Cardiac fibroblast (primary cell): Measurements from ENCODE around the gene GFRA1.

Source experiments
- DNase-seq, 2 donors: peaks; one replicate each; pipeline versions ENCODE4 v3.0.0 to v3.0.0-alpha.2; 2010; ENCODE audit warnings: low read depth in 2 of 2
- H3K4me3 ChIP-seq, 2 donors: replicated peaks in 1 of 2; 1 replicate in 1 of 2; 2 replicates in 1 of 2; pipeline ENCODE4 v1.5.1; 2011; ENCODE audit warnings: low read depth in 2 of 2, low read length in 2 of 2, mild to moderate bottlenecking in 2 of 2, moderate library complexity in 1 of 2
- TF ChIP-seq, protein P1 (sequence below): IDR thresholded peaks from one replicate; pipeline ENCODE4 v1.5.1; 2011; ENCODE audit warnings: low read depth, mild to moderate bottlenecking, low read length, inconsistent platforms

GFRA1 gene

DNA sequence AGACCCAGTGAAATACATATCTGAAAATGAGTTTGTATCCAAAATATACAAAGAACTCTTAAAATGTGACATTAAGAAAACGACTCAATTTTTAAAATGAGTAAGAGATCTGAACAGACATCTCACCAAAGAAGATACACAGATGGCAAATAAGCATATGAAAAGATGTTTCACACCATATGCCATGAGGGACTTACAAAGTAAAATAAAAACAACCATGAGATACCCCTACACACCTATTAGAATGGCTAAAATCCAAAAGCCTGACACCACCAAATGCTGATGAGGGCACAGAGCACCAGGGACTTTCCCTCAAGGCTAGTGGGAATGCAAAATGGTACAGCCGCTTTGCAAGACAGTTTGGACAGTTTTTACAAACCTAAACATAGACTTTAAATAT is 27.9 kb downstream of the GFRA1 start:
- no peak overlapping the region for H3K4me3 ChIP-seq
- DNase-seq: no peak
- TF ChIP-seq, protein P1, sequence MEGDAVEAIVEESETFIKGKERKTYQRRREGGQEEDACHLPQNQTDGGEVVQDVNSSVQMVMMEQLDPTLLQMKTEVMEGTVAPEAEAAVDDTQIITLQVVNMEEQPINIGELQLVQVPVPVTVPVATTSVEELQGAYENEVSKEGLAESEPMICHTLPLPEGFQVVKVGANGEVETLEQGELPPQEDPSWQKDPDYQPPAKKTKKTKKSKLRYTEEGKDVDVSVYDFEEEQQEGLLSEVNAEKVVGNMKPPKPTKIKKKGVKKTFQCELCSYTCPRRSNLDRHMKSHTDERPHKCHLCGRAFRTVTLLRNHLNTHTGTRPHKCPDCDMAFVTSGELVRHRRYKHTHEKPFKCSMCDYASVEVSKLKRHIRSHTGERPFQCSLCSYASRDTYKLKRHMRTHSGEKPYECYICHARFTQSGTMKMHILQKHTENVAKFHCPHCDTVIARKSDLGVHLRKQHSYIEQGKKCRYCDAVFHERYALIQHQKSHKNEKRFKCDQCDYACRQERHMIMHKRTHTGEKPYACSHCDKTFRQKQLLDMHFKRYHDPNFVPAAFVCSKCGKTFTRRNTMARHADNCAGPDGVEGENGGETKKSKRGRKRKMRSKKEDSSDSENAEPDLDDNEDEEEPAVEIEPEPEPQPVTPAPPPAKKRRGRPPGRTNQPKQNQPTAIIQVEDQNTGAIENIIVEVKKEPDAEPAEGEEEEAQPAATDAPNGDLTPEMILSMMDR: no peak

DNA sequence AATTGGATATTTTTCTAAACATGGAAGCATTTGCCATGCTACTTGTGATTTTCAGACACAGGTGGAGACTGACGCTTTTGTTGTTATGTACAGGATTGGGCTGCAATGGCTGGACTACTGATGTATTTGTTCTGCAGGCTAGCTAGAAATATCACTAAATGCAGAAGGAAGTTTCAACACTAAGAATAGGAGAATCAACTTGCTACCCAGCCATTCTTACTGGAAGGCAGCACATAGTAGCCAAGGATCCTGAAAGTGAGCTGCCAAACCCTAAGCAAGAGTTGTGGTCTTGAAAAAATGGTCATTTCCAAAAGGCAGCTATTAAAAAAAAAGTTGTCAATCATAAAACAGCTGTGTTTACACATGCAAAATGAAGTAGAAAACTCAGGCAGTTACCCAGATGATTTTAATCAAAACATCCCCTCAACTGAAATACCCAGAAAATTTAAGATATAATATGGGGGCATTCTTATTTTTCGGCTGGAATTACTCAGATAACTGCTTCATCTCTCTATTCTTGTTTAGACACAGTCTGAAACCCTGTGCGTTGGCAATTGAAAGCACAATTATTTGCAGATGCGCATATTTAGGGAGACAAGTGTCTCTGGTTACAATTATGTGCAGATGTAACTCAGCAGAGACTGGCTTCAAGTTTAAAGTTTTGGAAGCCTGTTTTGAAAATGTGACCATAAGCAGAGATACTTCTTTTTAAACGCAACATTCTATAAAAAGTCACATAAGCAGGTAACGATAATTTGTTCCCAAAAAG is 31.2 kb downstream of the GFRA1 start:
- TF ChIP-seq, protein P1: no peak
- DNase-seq: no peak
- no peak overlapping the region for H3K4me3 ChIP-seq

DNA sequence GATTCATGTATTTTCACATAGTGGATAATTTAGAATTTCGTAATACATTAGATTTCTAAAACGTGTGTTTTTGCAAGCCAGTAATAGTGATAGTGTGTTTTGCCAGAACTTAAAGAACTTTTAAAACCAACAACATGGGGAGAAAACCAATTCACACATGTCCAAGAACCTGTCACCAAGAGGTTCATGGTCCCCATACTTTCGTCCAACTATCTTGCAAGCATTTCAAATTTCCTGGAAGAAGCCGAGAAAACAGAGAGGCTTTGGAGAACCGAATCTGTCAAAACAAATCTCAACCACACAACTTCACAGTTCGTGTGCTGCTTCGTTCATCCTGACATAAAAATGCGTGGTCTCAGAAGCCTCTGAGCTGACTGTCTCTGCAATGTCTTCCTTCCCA is 31.9 kb downstream of the GFRA1 start:
- no peak overlapping the region for H3K4me3 ChIP-seq
- no peak for DNase-seq
- TF ChIP-seq, protein P1: no peak

DNA sequence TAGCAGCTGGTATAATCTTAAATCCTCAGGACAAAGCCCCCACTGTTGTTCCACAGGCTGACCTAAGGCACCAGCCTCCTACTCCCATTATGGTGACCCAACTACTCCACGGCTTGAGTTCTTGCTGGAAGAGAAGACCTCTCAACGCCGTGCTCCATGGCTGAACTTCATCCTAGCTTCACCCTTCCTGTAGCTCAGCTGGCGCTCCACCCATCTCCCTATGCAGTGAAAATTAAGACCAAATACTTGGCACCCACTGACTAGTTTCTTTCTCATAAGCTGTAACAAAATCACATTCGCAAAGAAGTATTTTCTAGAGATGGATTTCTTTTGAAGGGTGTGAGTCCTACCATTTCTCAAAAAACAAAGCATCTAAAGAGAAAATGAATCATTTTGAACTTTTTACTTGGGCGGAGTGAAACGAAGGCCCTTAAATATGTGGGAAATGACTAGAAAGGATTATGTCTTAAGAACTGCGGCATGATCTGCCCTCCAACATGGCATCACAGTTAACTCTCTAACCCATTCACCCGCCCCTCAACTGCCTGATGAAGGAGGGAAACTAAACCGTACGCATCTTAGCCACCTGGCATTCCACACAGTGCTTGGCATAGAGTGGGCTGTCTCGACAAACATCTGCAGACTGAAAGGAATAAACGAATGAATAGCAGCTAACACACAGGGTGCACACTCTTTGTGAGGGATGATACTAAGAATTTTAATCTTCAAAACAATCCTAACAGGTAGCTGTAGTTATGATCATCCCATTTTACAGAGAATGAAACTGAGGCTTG is 32.7 kb downstream of the GFRA1 start:
- TF ChIP-seq, protein P1: no peak
- DNase-seq: no peak
- no peak overlapping the region for H3K4me3 ChIP-seq

DNA sequence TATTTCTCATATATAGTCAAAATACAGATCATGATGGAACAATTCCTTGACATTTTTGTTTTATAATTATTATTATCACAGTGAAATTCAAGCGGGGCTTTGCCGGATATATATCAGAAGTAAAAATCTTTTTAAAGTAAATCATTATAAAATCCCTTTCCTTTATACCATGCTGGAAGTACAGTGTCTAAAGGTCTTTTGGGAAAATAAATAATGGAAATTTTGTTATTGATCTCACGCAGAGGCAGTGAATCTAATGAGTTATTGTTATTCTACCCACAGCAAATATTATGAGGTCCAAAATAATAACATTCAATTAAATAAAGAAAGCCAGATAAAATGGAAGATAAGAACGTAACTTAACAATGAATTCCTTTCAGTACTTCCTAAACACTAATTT is 33.8 kb downstream of the GFRA1 start:
- no peak for DNase-seq
- H3K4me3 ChIP-seq: no peak overlapping the region
- TF ChIP-seq, protein P1: no peak

DNA sequence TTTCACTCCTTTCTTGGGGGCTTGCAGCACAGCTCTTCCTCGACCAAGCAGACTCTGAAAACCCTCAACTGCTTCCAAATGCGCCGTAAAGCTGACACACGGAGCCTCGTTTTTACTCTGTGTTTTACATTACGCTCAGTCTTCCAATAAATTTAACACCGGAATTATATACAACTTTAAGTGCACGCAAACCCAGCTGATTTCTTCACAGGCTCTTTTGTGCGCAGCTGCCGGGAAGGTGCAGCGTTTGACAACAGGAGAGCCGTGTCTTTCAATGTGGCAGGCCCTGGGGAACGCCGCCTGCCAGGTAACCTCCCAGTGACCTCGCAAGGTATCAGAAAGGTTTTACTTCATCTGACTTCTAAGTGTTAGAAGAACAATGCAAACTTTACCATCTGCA is 35.0 kb downstream of the GFRA1 start:
- TF ChIP-seq, protein P1: no peak
- no peak overlapping the region for H3K4me3 ChIP-seq
- DNase-seq: no peak
